Stimulated activated CD4-positive, alpha-beta T cell treated with anti-CD3 and anti-CD28 coated beads, TNF-alpha, amount 100 ng/mL, for 24 hours (primary cell): ENCODE measurements around the gene SUPT20H.
"Not testable (repeated sequence)": the region's sequence is repeated elsewhere in the genome, so short reads cannot be mapped to it uniquely, and the experiment has no call there.

Source experiments
- DNase-seq, 3 experiments: peaks; one replicate each; pipeline ENCODE4 v3.0.0-alpha.2; 2020; ENCODE audit warnings: low read depth in 3 of 3

Gene SUPT20H

DNA sequence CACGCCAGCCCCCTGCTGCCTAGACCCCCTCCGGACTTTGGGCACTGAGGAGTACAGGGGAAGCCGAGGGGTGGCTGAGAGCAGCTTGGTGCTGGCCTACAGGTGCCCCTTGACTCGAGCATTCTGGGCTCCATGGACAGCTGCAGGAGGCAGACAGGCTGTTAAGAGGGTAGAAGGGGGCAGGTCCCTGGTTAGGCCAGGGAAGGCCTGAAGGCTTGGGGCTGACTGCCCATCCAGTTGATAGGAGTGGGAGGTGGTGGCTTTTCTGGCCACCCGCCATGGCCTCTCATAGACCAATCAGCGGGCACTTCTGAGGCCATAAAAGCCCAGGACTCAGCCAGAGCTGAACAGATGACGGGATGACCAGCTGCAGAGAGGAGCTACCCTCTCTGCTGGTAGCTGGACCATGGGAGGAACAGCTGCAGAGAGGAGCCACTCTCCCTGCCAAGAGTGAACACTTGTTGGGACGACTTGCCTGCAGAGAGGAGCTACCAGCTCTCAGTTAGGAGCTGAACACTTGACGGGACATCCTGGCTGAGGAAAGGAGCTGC lies 10.7 kb upstream of the SUPT20H start:
- DNase-seq = no peak

DNA sequence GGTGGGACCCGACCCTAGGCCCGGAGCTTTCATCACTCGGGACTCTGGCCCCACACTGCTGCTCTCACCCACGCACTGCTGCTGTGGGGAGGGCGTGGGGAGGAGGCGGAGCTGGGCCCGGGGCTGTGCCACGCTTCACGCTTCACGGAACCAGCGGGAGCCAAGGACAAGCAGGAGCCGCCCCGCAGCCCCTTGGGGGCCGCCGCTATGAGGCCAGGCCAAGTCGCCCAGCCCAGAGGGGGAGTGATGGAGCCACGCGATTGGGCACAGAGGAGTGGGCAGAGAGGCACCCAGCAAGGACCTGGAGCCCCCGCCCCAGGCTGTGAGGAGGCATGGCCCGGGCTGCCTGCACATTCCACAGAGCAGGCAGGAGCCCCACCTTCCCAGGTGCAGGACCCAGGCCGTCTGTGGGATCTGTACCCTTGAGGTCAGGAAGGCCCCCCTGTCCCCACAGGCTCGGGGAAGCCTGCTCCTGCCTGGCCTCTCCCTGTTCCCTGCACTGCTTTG lies 10.2 kb upstream of the SUPT20H start:
- DNase-seq = no peak

DNA sequence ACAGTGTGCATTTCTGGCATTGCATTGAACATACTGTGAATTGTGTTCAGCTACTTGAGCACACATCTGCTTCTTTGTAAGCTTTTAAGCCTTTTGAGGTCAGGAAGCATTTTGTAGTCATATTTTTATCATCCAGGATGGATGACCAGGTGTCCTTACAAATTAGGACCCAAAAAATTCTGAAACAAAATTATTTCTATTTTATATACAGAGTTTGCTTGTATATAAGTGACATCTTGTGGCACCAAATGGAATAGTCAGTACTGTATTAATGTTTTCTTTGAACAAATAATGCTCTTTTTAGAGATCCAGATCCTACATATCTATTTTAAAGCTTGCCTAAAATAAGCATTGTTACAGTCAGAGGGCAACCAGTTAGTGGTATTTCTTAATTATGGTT lies 9.5 kb upstream of the SUPT20H start:
- DNase-seq = no peak

DNA sequence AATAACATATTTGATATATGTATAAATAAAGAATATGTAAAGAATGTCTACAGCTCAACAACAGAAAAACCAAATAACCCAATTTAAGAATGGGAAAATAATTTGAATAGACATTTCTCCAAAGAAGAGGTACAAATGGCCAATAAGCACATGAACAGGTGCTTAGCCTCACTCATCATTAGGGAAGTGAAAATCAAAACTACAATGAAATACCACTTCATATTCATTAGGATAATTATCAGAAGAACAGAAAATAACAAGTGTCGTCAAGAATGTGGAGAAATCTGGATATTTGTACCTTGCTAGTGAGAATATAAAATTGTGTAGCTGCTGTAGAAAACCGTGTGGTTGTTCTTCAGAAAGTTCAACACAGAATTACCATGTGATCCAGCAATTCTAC lies 8.4 kb upstream of the SUPT20H start:
- DNase-seq = no peak

DNA sequence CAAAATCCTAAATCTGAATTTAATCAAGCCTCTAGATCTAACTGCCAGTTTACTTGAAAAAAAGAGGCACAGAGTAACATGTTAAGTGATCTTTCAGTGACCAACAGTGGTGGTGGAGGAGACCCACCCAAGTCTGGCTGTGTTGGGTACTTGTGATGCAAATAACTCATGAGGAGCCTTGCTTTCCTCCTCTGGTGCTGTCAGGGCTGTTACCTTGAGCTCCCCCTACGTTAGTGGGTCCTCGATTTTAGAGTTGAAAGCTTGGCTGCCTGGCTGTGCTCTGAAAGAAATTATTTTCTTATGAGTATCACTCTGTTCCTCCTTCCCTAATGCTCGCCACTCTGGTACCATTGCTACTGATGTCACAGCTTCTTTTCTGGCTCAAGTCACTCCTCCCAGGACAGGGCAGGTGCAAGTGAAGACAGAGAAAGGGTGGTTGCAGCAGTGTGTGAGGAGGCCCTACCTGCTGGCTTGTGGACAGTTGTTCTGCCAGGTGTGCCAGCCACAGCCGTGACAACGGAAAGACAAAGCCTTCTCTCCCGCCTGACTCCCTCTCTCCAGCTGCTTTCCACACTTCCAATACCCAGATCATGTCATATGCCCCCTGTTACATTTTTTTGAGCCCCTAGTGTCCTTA lies 6.5 kb upstream of the SUPT20H start:
- DNase-seq = no peak

DNA sequence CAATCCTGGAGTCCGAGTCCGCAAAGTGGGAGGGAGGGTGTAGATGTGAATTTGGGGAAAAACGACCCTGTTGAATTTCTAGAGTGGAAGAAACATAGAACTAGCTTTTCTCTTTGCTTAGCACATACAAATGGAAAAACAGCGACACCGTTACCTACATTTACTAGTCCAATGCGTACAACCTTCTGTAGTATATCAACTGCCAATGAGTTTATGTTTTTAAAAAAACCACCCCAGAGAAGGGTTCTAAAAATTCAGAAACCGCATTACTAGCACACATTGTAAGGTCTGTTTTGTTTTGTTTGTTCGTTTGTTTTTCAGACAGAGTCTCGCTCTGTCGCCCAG lies 332 bp upstream of the SUPT20H start:
- no peak for DNase-seq

DNA sequence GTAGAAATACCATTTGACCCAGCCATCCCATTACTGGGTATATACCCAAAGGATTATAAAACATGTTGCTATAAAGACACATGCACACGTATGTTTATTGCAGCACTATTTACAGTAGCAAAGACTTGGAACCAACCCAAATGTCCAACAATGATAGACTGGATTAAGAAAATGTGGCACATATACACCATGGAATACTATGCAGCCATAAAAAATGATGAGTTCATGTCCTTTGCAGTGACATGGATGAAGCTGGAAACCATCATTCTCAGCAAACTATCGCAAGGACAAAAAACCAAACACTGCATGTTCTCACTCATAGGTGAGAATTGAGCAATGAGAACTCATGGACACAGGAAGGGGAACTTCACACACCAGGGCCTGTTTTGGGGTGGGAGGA lies 3.3 kb downstream of the SUPT20H start:
- DNase-seq = not testable (repeated sequence)

DNA sequence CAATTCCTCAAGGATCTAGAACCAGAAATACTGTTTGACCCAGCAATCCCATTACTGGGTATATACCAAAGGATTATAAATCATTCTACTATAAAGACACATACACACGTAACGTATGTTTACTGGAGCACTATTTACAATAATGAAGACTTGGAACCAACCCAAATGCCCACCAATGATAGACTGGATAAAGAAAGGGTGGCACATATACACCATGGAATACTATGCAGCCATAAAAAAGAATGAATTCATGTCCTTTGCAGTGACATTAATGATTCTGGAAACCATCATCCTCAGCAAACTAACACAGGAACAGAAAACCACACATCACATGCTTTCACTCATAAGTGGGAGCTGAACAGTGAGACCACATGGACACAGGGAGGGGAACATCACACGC lies 6.4 kb downstream of the SUPT20H start:
- DNase-seq = not testable (repeated sequence)

DNA sequence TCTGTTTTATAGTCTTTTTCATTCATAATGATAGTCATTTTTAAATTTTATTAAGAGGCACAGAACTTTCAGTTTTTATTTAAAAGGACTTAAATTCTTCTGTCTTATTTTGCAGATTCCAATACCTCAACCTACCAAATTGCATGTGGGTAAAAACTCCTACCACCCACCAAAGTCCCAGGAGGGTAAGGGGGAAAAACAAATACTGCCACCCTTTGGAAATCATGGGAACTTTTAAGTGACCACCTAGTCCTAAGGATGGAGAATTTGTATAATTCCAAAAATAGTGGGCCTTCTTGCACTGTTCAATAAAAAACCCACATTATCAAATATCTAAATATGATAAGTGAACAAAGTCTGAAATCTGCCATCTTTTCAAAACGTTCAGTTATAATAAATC lies 9.7 kb downstream of the SUPT20H start:
- DNase-seq = no peak

DNA sequence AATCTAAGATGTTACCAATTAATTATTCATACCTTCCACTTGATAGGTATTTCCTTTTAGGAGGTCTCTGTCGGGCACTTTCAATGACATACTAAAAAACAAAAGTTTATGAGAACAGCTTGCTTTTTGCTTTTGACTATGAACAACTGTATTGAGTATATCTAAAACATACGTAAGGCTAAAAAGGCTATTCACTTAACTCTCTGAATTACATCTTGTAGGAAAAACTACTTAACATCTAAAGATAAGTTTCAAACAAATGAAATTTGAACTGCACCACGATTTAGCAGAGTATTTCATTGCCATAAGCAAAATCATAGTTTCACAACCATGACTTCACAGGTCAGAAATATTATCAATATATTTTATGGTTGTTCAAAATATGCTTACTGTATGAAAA lies 11.6 kb downstream of the SUPT20H start:
- DNase-seq = no peak

DNA sequence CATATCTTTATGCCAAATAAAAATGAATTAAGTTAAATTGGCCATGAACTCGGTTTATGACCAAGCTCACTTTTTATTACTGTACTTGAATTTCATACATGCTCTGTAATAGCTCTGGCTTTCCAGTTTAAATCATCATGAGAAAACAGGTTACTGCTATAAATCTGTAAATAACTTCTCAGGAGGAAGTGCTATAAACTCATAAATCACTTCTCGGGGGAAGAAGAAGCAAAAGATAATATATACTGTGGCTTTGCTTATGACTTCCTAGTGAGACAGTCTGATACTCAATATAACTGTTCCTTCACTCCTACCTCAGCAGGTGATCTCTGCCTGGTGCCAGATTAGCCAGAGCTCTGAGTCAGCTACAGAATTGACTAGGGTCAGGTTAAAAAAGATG lies 12.5 kb downstream of the SUPT20H start:
- DNase-seq = no peak

DNA sequence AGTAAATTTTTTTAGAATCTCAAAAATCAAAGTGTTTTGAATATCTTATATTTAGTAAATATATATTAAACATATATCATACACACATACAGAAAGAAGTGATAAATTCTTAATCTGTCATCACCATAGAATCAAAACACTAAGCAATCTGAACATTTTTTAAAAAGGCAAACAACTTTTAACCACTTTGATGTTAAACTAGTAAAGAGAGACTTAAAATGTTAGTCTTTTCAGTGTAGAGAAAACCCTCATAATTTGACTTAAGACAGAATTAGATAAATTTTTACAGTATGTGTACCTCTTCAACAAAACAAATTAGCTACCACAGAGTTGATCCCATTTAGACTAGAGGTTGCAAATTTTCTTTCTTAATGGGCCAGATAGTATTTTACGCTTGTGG lies 13.4 kb downstream of the SUPT20H start:
- DNase-seq = no peak

DNA sequence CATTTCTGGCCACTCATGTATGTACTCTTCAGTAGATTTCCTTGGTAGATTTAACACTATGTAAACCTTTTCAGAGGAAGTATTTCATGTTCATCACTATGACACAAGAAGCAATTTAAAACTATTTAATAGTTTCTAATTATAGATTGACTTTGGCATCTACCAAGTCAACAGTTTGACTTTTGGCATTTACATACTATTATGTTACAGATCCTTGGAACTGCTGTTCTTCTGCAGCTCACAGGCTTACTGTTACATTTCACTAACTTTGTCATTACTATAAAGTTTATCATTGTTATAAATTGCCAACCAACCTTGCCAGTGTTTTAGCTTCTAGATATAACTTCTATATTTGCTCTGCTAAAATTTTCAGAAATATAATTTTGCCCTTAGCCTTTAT lies 18.7 kb downstream of the SUPT20H start:
- no peak for DNase-seq

DNA sequence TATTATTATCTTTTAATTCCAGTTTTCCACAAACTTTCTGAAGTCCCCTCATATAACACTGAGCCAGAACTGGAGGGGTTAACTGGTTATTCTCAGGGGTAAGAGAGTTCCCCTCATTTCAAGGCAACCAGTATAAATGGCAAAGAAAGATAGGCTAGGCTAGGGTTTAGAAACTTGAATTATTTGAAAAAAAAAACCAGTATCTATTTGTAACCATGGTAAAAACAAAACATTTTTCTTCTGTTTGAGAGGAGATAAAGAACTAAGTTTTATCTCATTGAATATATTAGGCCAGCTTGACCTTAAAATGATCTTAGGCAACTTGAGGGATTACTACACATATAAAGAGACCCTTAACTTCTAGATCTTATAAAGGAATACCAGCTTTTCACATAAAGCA lies 19.6 kb downstream of the SUPT20H start:
- no peak for DNase-seq

DNA sequence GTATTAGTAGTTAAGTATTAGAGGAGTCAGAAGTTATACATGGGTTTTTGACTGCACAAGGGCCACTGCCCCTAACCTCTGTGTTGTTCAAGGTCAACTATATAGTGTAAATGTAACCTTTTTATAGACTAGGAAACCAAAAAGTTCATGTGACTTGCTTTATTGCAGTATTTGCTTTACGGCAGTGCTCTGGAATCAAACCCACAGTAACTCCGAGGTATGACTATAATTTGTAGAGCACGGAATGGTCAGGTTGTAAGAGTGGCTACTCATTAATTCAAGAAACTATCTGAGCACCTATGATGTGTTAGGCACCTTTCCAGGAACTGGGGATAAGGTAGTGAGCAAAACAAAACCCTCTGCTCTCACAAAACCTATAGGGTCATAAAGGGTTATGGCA lies 22.2 kb downstream of the SUPT20H start:
- DNase-seq = no peak

DNA sequence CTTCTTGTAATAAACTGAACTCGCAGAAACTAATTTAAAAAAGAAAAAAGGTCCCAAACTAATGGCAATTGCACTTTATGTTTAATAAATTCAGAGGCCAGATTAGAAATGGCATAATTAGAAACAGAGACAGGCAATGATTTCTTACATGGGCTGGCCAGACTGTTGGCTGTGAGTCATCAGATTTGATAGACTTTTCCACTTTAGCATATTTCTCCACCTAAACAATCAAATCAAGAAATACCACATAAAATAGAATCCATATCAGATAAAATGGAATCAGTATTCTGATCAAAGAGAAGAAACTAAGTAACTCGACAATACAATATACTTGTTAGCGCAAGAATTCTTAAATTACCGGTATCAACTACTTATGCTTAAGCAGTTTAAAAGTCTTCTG lies 29.9 kb downstream of the SUPT20H start:
- DNase-seq = no peak

DNA sequence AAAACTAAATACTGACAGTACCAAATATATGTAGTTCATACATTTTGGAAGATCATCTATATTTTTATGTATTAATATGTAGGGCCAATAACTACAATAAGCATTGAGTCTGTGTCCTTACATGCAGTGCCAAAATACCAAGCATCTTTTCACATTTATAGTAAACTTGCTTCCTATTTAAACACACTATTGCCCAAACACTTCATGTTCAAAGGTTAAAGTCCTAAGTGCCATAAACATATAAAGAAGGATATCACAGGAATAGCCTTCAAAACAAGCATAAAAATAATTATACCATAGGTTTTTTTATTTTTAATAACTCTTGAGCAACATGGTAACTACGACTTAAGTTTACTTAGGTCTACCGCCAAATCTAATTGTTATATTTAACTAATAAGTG lies 31.8 kb downstream of the SUPT20H start:
- DNase-seq = no peak

DNA sequence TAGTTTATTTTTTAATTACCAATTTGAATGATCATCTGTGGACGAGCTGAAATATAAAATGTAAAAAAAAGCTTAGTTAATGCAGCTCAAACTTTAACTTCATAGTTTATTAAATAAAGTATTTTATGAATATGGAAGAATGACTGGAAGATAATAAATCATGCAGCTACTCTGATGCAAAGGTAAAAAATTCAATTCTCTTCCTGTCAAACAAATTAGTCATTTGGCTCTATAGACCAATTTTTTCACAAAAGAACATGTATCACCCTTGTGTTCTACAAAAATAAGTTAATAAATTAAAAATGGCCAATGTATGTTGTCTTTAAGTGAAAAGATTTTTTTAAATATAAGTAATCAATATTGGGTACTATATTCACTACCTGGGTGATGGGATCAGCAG lies 32.7 kb downstream of the SUPT20H start:
- no peak for DNase-seq

DNA sequence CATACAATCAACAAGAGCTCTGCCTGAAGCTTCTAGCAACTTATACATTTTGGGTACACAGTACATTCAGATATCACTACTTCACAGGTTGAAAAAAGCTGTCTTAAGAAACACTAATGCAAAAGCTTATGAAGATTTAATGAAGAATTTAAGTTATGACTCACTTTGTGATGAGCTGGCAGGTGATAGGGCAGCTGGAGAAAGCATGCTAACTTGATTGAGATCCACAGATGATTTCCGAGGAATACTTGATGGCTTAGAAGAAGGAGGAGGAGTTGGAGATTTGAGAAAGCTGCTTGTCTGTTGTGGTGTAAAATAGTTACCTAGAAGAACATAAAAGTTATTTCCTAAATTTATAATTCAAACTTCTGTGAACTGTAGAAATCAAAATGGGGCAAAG lies 35.6 kb downstream of the SUPT20H start:
- DNase-seq = no peak

DNA sequence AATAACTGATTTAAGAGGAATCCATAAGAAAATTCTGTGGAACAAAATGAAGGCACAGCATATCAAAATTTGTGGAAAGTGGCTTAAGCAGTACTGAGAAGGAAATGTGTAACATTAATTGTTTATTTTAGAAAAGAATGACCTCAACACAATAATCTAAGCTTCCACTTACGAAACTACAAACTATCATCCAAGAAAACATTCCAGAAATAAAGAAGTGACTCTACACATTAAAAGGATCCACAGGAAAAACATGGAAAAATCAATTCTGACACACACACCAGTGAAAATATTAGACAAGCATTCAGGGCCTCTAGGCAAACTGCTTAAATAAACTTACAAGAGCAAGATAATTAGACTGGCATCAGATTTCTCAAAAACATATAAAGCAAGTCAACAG lies 44.9 kb downstream of the SUPT20H start:
- no peak for DNase-seq

DNA sequence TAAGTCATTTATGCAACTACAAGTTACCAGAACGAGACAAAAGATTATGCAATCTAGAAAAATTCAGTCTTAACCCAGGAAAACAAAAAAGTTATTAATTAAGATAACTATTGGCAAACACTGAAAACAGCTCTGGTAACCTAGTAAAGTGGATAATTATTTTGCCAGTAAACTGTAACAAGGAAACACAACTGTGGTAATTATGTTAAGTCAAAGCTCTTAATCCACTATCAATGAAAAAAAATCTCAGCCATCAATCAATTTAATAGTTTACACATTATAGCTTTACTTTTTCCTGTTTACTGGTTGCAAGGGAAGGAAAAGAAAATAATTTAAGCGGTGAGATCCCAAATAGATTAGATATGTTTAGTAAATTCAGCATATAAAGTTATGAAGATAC lies 47.7 kb downstream of the SUPT20H start:
- DNase-seq = no peak

DNA sequence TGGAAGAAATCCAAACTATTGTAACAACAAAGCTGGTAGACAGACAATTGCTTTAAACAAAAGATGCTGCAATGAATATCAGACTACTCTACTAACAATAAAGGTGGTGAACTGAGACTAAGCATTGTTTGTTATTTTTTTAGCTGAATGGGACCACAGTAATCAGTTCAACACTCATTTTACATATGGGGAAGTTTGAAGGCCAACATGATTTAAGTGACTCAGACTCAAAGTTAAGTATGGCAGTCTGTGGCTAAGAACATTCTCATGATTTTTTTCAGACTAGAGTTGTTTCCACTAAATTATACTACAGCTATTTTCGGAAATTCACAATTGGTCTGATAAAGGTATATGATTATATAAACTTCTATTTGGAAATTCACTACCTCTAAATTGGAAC lies 48.5 kb downstream of the SUPT20H start:
- no peak for DNase-seq

DNA sequence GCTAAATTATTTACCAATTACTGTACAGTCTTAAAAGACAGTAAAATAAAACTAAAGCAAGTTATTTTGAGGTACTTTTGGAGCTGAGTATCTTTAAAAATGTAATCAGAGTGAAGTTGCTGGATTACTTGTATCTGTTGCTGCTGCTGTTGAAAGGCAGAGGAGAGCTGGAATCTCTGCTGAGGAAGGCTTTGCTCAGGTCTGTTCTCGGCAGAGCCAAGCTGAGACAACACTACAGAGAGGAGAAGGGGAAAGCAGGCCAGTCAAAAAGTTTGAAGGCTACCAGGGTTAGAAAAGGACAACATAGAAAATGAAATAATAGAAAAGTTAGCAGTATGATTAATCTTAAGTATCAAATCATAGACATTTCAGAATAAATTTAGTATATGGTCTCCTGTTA lies 49.1 kb downstream of the SUPT20H start:
- DNase-seq = no peak

DNA sequence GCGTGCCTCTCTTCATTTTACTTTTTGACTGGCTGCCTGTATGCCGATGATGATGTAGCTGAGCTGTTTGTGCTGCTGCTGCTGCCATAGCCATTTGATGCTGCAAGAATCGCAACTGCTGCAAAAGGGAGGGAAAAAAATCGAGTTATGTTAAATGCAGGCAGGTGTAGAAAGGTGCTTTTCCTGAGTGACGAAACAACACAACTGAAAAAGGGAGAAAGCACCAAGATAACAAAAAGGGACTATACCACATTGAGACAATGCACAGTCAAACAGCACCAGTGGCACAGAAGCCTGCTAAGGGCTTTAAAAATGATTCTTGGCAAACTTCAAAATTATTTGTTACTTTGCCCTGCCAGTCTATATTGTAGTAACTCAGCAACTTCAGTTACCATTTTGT lies 49.8 kb downstream of the SUPT20H start:
- DNase-seq = no peak
